GM10266 (cell line): Measurements from ENCODE around the gene PTHLH.
A peak's percentile ranks its signal among the peaks of the same experiment; 100 is the strongest.

ENCODE experiments used
- DNase-seq: peaks from one replicate; pipeline ENCODE4 v3.0.0; 2012; ENCODE audit errors: extremely low spot score
- TF ChIP-seq, protein P1 (sequence below): IDR thresholded peaks from 2 replicates; pipeline ENCODE4 v1.5.1; 2012; ENCODE audit warnings: mild to moderate bottlenecking, low read depth; ENCODE audit not compliant: control insufficient read depth, insufficient read depth; ENCODE audit errors: missing control alignments

PTHLH gene

GRCh38 chr12:27969624-27970400 is 2.7 kb downstream of the PTHLH start:
- TF ChIP-seq, protein P1, sequence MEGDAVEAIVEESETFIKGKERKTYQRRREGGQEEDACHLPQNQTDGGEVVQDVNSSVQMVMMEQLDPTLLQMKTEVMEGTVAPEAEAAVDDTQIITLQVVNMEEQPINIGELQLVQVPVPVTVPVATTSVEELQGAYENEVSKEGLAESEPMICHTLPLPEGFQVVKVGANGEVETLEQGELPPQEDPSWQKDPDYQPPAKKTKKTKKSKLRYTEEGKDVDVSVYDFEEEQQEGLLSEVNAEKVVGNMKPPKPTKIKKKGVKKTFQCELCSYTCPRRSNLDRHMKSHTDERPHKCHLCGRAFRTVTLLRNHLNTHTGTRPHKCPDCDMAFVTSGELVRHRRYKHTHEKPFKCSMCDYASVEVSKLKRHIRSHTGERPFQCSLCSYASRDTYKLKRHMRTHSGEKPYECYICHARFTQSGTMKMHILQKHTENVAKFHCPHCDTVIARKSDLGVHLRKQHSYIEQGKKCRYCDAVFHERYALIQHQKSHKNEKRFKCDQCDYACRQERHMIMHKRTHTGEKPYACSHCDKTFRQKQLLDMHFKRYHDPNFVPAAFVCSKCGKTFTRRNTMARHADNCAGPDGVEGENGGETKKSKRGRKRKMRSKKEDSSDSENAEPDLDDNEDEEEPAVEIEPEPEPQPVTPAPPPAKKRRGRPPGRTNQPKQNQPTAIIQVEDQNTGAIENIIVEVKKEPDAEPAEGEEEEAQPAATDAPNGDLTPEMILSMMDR: peak; percentile 44
- peak; percentile 77 for DNase-seq

GRCh38 chr12:27968972-27969623 is 3.4 kb downstream of the PTHLH start:
- DNase-seq: no peak
- TF ChIP-seq, protein P1: no peak

DNA sequence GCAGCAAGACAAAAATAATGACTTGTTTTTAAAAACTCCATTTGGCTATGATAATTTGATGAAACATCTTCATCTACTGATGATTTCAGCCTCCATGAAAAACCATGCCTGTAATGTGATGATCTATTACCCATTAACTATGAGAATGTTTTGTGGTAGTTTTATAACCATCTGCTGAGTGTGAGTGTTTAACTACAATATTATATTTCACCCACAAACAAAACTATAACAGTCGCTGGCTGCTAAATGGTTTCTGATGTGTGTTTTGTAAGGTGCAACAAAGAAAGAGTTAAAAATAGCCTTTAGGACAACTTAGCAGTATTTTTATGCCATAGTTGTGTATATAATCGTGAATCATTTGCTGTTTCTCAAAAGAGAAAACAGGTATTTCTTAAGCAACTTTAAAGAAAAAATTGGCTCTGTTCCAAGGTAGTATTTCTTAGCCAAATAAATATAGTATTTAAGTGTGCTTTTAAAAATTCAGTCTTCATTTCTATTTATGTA is 4.9 kb downstream of the PTHLH start:
- TF ChIP-seq, protein P1: no peak
- no peak for DNase-seq

DNA sequence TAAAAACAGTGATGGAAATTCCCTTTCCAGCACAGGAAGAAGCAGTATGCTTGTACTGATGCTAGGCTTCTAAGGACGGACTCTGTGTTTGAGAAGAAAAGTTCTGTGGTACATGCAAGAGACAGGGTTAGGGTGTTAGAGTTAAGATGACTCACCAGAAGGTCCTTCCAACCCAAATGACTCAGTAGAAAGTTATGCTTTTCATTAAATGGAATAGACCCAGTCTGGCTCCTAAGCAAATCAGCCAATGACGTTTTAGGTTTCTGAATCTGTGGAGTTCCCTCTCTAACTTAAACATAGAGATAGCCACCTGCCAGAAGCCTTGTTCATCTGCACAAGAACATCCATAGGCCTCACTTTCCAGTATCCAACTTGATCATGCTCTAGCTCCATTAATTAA is 5.7 kb downstream of the PTHLH start:
- TF ChIP-seq, protein P1: no peak
- no peak for DNase-seq

DNA sequence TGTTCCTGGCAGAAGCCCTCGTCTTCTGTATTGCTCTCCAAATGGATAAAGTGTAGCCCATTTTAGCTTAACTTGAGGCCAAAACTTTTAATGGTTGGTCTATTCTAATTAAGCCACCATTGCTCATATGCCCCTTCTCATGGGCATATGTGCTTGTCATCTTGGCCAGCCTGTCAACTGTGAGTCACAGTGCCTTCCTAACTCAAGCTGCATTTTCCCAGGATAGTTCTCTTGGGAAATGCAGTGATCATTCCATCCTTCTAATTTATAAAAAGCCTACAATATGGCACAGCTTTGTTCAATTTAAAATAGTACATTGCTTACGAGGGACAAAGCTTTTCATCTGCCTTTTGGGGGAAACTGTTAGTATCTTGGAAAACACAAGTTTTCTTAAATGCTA is 6.6 kb downstream of the PTHLH start:
- DNase-seq: no peak
- TF ChIP-seq, protein P1: no peak

DNA sequence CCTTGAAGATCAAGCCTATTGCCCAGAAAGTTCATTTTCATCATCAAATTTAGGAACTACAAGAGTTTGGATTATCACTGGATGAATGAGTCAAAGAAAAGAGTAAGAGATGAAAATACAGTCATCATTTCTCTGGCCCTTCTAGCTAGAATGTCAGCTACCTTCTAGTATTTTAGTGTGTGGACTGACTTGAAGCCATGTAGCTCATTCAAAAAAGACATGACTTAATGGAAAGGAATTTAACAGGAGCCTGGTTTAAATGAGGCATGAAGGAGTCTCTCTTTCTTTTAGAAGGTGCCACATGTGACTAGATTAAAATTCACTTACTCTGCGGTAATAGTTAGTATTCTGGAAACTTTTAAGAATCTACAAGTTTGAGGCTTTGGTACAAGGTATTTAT is 7.1 kb downstream of the PTHLH start:
- DNase-seq: no peak
- TF ChIP-seq, protein P1: no peak

- TF ChIP-seq, protein P1: no peak
- DNase-seq: no peak
These were observed 8.4 kb downstream of the PTHLH start for GRCh38 chr12:27964123-27964522.
